ENCODE data around the gene GALNT13. TPM values are rescaled to one million over a fixed set of nuclear protein-coding genes. Genes with fewer than 3 reads are reported as not detected.

The GALNT13 gene
- total RNA-seq, 2 experiments from 2014 or later: 0.15 TPM; not detected in 1

- no peak overlapping the region for H3K27ac Mint-ChIP-seq
- H3K9me3 Mint-ChIP-seq: peaks cover 2% of the 10 kb centered on the region
- H3K4me1 Mint-ChIP-seq: no peaks in the 10 kb centered on the region
- H3K4me3 Mint-ChIP-seq: no peak overlapping the region
- no peak for DNase-seq
- H3K27me3 Mint-ChIP-seq: no peaks in the 10 kb centered on the region
- ChIA-PET POLR2A (no interaction called here), CTCF (interaction anchor here (0.6 kb wide), 1 partner anchor 218 kb away, joined by 3 read pairs; no protein-coding TSS in a partner anchor)
- no peaks in the 10 kb centered on the region for H3K36me3 Mint-ChIP-seq (ENCODE audit: low read depth)
Measured at GRCh38 chr2:153886833-153887232, 15.1 kb downstream of the GALNT13 start.

DNA sequence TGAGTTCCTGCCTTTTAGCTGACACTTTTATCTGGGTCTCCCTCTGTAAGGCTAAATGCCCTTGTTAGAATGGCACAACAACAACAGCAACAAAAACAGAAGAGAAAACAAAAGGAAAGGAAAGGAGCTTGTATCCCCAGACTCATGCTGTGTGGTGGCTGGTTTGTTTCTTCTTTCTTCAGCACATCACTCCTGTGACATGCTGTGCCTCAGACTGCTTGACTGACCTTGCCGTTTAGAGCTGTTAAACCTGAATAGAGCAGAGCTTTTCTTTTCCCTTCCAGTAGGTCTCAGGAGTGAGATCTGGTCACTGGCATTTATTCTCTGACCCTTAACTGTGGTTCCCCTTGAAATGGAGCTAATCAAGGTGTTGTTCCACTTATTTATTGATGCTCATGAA lies 18.9 kb downstream of the GALNT13 start:
- Mint-ChIP-seq H3K9me3 (peaks cover 7% of the 10 kb centered on the region), H3K27me3 (no peaks in the 10 kb centered on the region), H3K27ac (no peak overlapping the region), H3K36me3 (ENCODE audit: low read depth) (no peaks in the 10 kb centered on the region), H3K4me3 (no peak overlapping the region), H3K4me1 (no peaks in the 10 kb centered on the region)
- POLR2A ChIA-PET: no interaction called here
- DNase-seq: no peak
- CTCF ChIA-PET: no interaction called here

GRCh38 chr2:153891051-153891450 lies 19.3 kb downstream of the GALNT13 start:
- DNase-seq: no peak
- Mint-ChIP-seq H3K27ac (no peak overlapping the region), H3K36me3 (ENCODE audit: low read depth) (no peaks in the 10 kb centered on the region), H3K27me3 (no peaks in the 10 kb centered on the region), H3K9me3 (peaks cover 5% of the 10 kb centered on the region), H3K4me3 (no peak overlapping the region), H3K4me1 (no peaks in the 10 kb centered on the region)
- POLR2A ChIA-PET: no interaction called here
- CTCF ChIA-PET: no interaction called here

- POLR2A ChIA-PET: no interaction called here
- Mint-ChIP-seq H3K36me3 (ENCODE audit: low read depth) (no peaks in the 10 kb centered on the region), H3K27ac (no peak overlapping the region), H3K9me3 (peaks cover 10% of the 10 kb centered on the region), H3K4me1 (no peaks in the 10 kb centered on the region), H3K27me3 (no peaks in the 10 kb centered on the region), H3K4me3 (no peak overlapping the region)
- CTCF ChIA-PET: no interaction called here
- DNase-seq: no peak
Measured at GRCh38 chr2:153912798-153913396, 41.2 kb downstream of the GALNT13 start.

DNA sequence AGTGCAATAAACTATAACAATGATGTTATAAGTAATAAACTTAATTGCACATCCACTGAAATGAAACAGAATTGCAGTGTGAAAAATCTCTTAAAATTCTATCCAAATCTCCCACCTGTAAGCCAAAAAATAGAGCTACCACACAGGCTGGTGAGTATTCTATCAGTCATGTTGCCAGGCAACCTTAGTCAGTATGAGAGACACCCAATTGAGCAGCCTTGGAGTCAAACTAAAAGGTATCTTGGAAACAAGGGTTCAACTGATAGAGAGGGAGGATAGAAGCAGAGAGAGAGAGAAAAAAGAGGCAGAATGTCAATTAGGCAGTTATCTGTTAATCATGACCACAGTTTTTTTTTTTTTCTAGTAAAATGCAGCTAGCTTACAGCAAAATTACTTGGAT lies 45.8 kb downstream of the GALNT13 start:
- Mint-ChIP-seq H3K27me3 (no peaks in the 10 kb centered on the region), H3K9me3 (no peaks in the 10 kb centered on the region), H3K27ac (no peak overlapping the region), H3K4me3 (no peak overlapping the region), H3K4me1 (no peaks in the 10 kb centered on the region), H3K36me3 (ENCODE audit: low read depth) (no peaks in the 10 kb centered on the region)
- DNase-seq: no peak
- ChIA-PET CTCF (no interaction called here), POLR2A (no interaction called here)

DNA sequence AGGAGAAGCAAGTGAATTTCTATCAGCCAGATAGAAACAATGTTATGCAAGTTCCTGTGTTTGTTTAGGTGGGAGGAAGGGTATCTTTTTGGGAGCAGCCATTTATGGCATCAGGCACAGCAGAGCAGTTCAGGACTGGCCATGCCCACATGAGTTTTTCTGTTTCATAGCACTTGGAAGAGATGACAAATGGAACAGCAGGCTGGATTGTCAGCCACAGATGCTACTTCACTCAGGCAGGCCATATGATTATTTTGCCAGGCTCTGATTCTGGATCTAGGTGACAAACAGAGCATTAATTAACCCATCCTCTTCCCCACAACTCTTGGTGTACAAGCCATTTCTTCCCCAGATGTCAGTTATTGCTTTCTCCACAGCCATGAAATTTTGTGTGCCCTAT lies 63.8 kb downstream of the GALNT13 start:
- Mint-ChIP-seq H3K36me3 (ENCODE audit: low read depth) (no peaks in the 10 kb centered on the region), H3K9me3 (peaks cover 5% of the 10 kb centered on the region), H3K4me3 (no peak overlapping the region), H3K27ac (no peak overlapping the region), H3K27me3 (no peaks in the 10 kb centered on the region), H3K4me1 (no peaks in the 10 kb centered on the region)
- DNase-seq: no peak
- CTCF ChIA-PET: no interaction called here
- POLR2A ChIA-PET: no interaction called here

- no peaks in the 10 kb centered on the region for H3K36me3 Mint-ChIP-seq (ENCODE audit: low read depth)
- no peak overlapping the region for H3K27ac Mint-ChIP-seq
- POLR2A ChIA-PET: no interaction called here
- no peaks in the 10 kb centered on the region for H3K4me1 Mint-ChIP-seq
- CTCF ChIA-PET: no interaction called here
- H3K27me3 Mint-ChIP-seq: no peaks in the 10 kb centered on the region
- DNase-seq: no peak
- H3K9me3 Mint-ChIP-seq: no peaks in the 10 kb centered on the region
- H3K4me3 Mint-ChIP-seq: no peak overlapping the region
Measured at GRCh38 chr2:153939124-153939796, 67.5 kb downstream of the GALNT13 start.

- ChIA-PET CTCF (no interaction called here), POLR2A (no interaction called here)
- no peaks in the 10 kb centered on the region for H3K4me1 Mint-ChIP-seq
- H3K36me3 Mint-ChIP-seq (ENCODE audit: low read depth): no peaks in the 10 kb centered on the region
- no peak overlapping the region for H3K4me3 Mint-ChIP-seq
- no peaks in the 10 kb centered on the region for H3K27me3 Mint-ChIP-seq
- no peaks in the 10 kb centered on the region for H3K9me3 Mint-ChIP-seq
- H3K27ac Mint-ChIP-seq: no peak overlapping the region
- no peak for DNase-seq
Measured at GRCh38 chr2:153940511-153940910, 68.8 kb downstream of the GALNT13 start.

- ChIA-PET CTCF (no interaction called here), POLR2A (no interaction called here)
- H3K9me3 Mint-ChIP-seq: no peaks in the 10 kb centered on the region
- H3K36me3 Mint-ChIP-seq (ENCODE audit: low read depth): no peaks in the 10 kb centered on the region
- no peaks in the 10 kb centered on the region for H3K4me1 Mint-ChIP-seq
- no peak overlapping the region for H3K27ac Mint-ChIP-seq
- H3K27me3 Mint-ChIP-seq: no peaks in the 10 kb centered on the region
- DNase-seq: no peak
- no peak overlapping the region for H3K4me3 Mint-ChIP-seq
Measured at GRCh38 chr2:153944800-153945199, 73.1 kb downstream of the GALNT13 start.

- H3K4me1 Mint-ChIP-seq: no peaks in the 10 kb centered on the region
- ChIA-PET CTCF (no interaction called here), POLR2A (no interaction called here)
- no peak for DNase-seq
- H3K9me3 Mint-ChIP-seq: no peaks in the 10 kb centered on the region
- no peaks in the 10 kb centered on the region for H3K36me3 Mint-ChIP-seq (ENCODE audit: low read depth)
- no peak overlapping the region for H3K27ac Mint-ChIP-seq
- no peak overlapping the region for H3K4me3 Mint-ChIP-seq
- H3K27me3 Mint-ChIP-seq: no peaks in the 10 kb centered on the region
Measured at GRCh38 chr2:153946036-153946435, 74.3 kb downstream of the GALNT13 start.

DNA sequence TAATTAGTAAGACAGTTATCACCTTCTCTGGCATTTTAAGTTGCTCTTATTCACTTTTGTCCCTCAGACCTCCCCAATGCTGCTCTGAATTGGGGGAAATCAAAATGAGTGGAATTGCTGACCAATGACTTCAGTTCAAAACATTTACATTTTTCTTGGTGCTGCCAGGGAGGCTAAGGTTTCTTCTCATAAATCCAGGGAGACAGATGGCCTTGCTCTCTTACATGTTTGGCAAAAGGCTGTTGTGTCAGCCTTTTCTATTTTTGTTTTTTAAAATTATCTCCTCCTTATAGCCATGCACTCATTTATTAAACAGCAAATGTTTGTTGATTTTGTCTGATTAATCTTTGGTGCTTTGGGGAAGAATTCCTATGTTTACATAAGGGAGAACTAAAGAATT lies 82.0 kb downstream of the GALNT13 start:
- Mint-ChIP-seq H3K4me3 (no peak overlapping the region), H3K9me3 (peaks cover 4% of the 10 kb centered on the region), H3K36me3 (ENCODE audit: low read depth) (no peaks in the 10 kb centered on the region), H3K4me1 (no peaks in the 10 kb centered on the region), H3K27me3 (no peaks in the 10 kb centered on the region), H3K27ac (no peak overlapping the region)
- CTCF ChIA-PET: no interaction called here
- POLR2A ChIA-PET: no interaction called here
- DNase-seq: no peak

DNA sequence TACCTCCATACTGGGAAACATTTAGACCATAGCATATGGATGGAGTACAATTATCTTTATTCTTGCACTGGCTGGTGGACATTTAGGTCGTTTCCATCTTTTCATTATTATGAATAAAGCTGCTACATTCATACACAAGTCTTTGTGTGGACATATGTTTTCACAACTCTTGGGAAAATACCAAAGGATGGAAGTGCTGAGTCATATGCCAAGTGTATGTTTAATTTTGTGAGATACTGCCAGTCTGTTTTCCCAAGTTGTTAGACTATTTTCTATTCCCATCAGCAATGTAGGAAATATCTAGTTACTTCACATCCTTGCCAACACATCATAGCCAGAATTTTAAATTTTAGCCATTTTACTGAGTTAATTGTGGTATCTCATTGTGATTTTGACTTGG lies 91.5 kb downstream of the GALNT13 start:
- Mint-ChIP-seq H3K4me3 (no peak overlapping the region), H3K27ac (no peak overlapping the region), H3K36me3 (ENCODE audit: low read depth) (no peaks in the 10 kb centered on the region), H3K27me3 (no peaks in the 10 kb centered on the region), H3K9me3 (peaks cover 7% of the 10 kb centered on the region), H3K4me1 (no peaks in the 10 kb centered on the region)
- POLR2A ChIA-PET: no interaction called here
- CTCF ChIA-PET: interaction anchor here (0.7 kb wide), 1 partner anchor 1852 kb away, joined by 3 read pairs; no protein-coding TSS in a partner anchor
- DNase-seq: no peak

DNA sequence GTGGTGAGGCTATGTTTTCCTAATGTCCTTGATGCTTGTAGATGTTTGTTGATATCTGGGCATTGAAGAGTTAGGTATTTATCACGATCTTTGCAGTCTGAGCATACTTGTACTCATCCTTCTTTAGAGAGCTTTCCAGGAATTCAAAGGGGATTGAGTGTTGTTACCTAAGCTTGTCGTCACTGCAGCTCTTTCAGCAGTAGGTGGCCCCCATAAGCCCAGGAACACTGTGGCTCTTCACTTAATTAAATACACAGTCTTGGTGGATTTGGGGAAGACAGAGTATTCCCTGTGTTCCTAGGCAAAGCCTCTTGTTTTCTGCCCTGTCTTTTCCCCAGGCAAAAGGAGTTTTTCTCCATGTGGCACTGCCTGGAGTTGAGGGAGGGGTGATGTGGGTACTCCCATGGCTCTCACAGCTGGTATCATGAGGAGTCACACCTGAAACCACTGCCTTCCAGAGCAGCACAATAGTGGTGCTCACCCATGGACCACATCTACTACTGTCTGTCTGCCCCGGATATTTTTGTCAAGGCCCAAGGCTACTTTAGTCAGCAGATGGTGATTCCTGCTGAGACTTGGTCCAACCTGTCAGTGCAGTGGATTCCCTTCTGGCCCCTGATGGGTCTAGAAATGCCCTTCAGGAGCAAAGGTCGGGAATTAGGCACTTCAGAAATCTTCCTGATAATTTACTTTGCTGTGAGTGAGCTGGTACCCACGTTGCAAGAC lies 95.7 kb downstream of the GALNT13 start:
- H3K27me3 Mint-ChIP-seq: no peaks in the 10 kb centered on the region
- no peaks in the 10 kb centered on the region for H3K4me1 Mint-ChIP-seq
- ChIA-PET CTCF (no interaction called here), POLR2A (no interaction called here)
- no peak overlapping the region for H3K27ac Mint-ChIP-seq
- H3K9me3 Mint-ChIP-seq: no peaks in the 10 kb centered on the region
- no peak overlapping the region for H3K4me3 Mint-ChIP-seq
- DNase-seq: no peak
- H3K36me3 Mint-ChIP-seq (ENCODE audit: low read depth): no peaks in the 10 kb centered on the region

DNA sequence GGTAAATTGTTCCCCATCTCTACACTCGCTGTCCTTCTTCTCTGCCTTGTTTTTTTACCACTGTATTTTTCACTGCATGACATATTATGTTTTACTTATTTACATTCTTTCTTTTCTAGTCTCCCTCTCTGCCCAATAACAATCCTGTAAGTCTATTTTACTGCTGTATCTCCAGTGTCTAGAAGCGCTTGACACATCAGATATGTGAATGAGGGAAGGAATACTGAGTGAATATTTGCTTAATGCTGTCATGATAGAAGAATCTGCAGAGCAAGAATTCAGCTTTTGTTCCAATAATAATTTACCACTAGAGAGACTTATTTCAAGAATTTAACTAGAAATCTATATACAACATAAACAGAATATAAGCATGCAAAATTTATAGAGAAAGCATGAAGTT lies 99.5 kb downstream of the GALNT13 start:
- H3K36me3 Mint-ChIP-seq (ENCODE audit: low read depth): no peaks in the 10 kb centered on the region
- no peak overlapping the region for H3K4me3 Mint-ChIP-seq
- DNase-seq: no peak
- ChIA-PET CTCF (no interaction called here), POLR2A (no interaction called here)
- no peak overlapping the region for H3K27ac Mint-ChIP-seq
- no peaks in the 10 kb centered on the region for H3K27me3 Mint-ChIP-seq
- H3K9me3 Mint-ChIP-seq: peaks cover 2% of the 10 kb centered on the region
- H3K4me1 Mint-ChIP-seq: no peaks in the 10 kb centered on the region
